Bronchial epithelial cell (primary cell): ENCODE measurements around the gene MRFAP1. TPM values are rescaled to one million over a fixed set of nuclear protein-coding genes. Genes with fewer than 3 reads are reported as not detected.

Experiments used
- DNase-seq: peaks from one replicate; pipeline ENCODE4 v3.0.0-alpha.2; 2010; ENCODE audit warnings: low read depth
- FAIRE-seq: peaks from 2 replicates; lab custom pipeline; 2011; peaks lifted over from hg19 to GRCh38; lab: Jason Lieb, UNC
- H3K27me3 ChIP-seq: 2 replicates; pipeline ENCODE4 v1.5.1; 2011; ENCODE audit warnings: low read length; ENCODE audit not compliant: control insufficient read depth, insufficient read depth
- H3K36me3 ChIP-seq: 2 replicates; pipeline ENCODE4 v1.5.1; 2011; ENCODE audit warnings: low read length; ENCODE audit not compliant: control insufficient read depth, insufficient read depth
- H3K4me3 ChIP-seq: 2 replicates; pipeline ENCODE4 v1.5.1; 2011; ENCODE audit warnings: mild to moderate bottlenecking, low read depth, low read length, control low read depth
- CTCF ChIP-seq: IDR thresholded peaks from 2 replicates; pipeline ENCODE4 v1.5.1; 2011; ENCODE audit warnings: mild to moderate bottlenecking, moderate library complexity, low read length, control low read depth, inconsistent platforms; ENCODE audit not compliant: insufficient read depth, severe bottlenecking
- total RNA-seq: library from RNA; depleted of rRNA; stranded (reverse); fragments of >200 nt; gene quantifications from 2 replicates; pipeline ENCODE4 v1.2.1, GENCODE V29; 2014

Gene MRFAP1
- total RNA-seq, 1 donor from 2014 or later: 69.5 TPM

- no peak for TF ChIP-seq CTCF
- H3K4me3 ChIP-seq: no peak overlapping the region
- FAIRE-seq (no peak), DNase-seq (no peak)
- no peaks in the 10 kb centered on the region for H3K27me3 ChIP-seq
- H3K36me3 ChIP-seq: peaks cover 15% of the 10 kb centered on the region
Observed at GRCh38 chr4:6613676-6614651, 26.5 kb upstream of the MRFAP1 start.

- H3K36me3 ChIP-seq: peaks cover 16% of the 10 kb centered on the region
- DNase-seq (no peak), FAIRE-seq (no peak)
- H3K27me3 ChIP-seq: no peaks in the 10 kb centered on the region
- H3K4me3 ChIP-seq: no peak overlapping the region
- TF ChIP-seq CTCF: no peak
Observed at GRCh38 chr4:6614701-6615230, 25.7 kb upstream of the MRFAP1 start.

- no peaks in the 10 kb centered on the region for H3K27me3 ChIP-seq
- peaks cover 13% of the 10 kb centered on the region for H3K36me3 ChIP-seq
- no peak for FAIRE-seq
Observed at GRCh38 chr4:6616087-6616995, 24.1 kb upstream of the MRFAP1 start.

GRCh38 chr4:6617246-6617645 lies 23.2 kb upstream of the MRFAP1 start:
- peak; percentile 23 for FAIRE-seq
- Histone ChIP-seq H3K4me3 (no peak overlapping the region), H3K27me3 (no peaks in the 10 kb centered on the region), H3K36me3 (peaks cover 12% of the 10 kb centered on the region)
- TF ChIP-seq CTCF: no peak
- no peak for DNase-seq

More at GRCh38 chr4:6616087-6616995, 24.1 kb upstream of the MRFAP1 start:
- TF ChIP-seq CTCF: no peak
- no peak overlapping the region for H3K4me3 ChIP-seq
- no peak for DNase-seq

- no peak for DNase-seq
- TF ChIP-seq CTCF: no peak
- no peak overlapping the region for H3K4me3 ChIP-seq
- FAIRE-seq: no peak
- H3K36me3 ChIP-seq: peaks cover 12% of the 10 kb centered on the region
- no peaks in the 10 kb centered on the region for H3K27me3 ChIP-seq
Observed at GRCh38 chr4:6618386-6619115, 21.9 kb upstream of the MRFAP1 start.
